GM12891 (cell line): Measurements from ENCODE around the gene HLA-F.

ENCODE experiments used
- PAX5 ChIP-seq: IDR thresholded peaks from 2 replicates; pipeline ENCODE4 v1.6.1; 2011; ENCODE audit warnings: low read length, moderate library complexity, mild to moderate bottlenecking; ENCODE audit not compliant: insufficient read depth, severe bottlenecking
- POLR2A ChIP-seq: IDR thresholded peaks from 2 replicates; pipeline ENCODE4 v1.6.1; 2011; ENCODE audit warnings: low read depth, low read length, control low read depth
- POLR2AphosphoS5 ChIP-seq: IDR thresholded peaks from 2 replicates; pipeline ENCODE4 v1.6.1; 2011; ENCODE audit warnings: low read depth, low read length, control low read depth
- POU2F2 ChIP-seq: IDR thresholded peaks from 2 replicates; pipeline ENCODE4 v1.6.1; 2011; ENCODE audit warnings: low read depth, mild to moderate bottlenecking, control low read depth, low read length, moderate library complexity
- SPI1 ChIP-seq: IDR thresholded peaks from 2 replicates; pipeline ENCODE4 v1.6.1; 2011; ENCODE audit warnings: low read depth, low read length, control low read depth
- TAF1 ChIP-seq: IDR thresholded peaks from 2 replicates; pipeline ENCODE4 v1.6.1; 2011; ENCODE audit warnings: low read depth, low read length, control low read depth

DNA sequence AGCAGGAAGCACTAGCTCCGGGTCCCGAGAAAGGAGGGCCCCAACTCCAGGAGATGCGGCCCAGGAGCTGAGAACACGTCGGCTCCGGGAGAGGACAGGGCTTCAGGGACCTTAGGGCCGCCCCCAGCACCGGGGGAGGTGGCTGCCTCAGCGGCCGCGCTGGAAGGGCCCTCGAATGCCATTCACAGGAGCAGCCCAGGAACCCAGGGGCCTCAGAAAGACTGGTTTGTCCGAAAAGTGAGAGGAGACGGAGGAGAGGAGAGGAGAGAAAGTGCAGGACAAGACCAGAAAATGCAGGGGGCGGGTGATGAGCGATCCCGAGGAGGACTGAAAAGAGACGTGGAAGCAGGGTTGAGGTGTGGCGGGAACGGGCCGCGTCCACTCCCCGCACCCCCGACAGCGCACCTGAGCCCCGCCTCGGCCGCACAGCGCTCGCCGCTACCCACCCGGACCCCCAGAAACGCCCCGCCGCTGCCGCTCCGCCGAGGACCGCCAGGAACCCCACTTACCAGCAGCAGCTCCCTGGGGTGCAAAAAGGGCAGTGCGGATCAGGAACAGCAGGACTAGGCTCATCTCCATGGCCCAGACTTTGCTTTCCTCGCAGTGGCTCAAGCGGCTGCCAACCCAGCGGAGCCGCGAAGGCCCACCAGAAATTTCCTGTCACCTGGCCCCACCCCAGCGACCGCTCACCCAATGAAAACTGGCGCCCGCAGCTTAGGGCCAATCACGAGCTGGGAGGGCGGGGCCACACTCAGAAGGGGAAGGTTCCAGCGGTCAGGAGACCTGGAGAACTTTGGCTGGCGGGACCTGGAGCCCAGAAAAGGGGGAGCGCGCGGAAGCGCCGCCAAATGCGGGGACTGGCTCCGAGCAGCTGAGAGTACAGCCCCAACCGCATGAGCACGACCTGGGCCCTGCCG lies 25.4 kb downstream of the HLA-F start:
- no peak for TF ChIP-seq POU2F2
- no peak for TF ChIP-seq SPI1
- no peak for TF ChIP-seq POLR2AphosphoS5
- no peak for TF ChIP-seq TAF1
- no peak for TF ChIP-seq POLR2A
- TF ChIP-seq PAX5 = no peak
